Measurements from ENCODE around the gene ORAI3. TPM values are rescaled to one million over a fixed set of nuclear protein-coding genes. Genes with fewer than 3 reads are reported as not detected.

ORAI3 gene
- total RNA-seq, 1 donor from 2014 or later = 12.2 TPM

DNA sequence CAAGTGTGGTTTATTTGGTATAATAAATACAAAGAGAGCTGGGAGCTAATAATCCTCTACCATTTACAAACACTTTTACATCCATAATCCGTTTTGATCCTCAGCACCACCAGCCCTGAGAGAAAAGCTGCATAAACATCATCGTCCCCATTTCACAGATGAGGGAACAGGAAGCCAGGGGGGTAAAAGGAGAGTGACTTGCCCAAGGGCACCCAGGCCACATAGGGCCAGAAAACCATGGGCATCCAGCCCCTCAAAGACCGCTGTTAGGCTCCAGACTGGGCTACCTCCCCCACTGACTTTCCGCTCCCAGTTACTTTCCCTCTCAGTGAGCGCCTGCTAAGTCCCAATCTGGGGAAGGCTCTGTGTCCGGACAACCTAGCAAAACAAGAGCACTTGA, 54.9 kb downstream of the ORAI3 start:
- Histone ChIP-seq H3K27ac (replicated peaks) (no peak overlapping the region), H3K27me3 (ENCODE audit: low read depth) (peaks cover 32% of the 10 kb centered on the region), H3K4me3 (no peak overlapping the region), H3K4me1 (peaks cover 4% of the 10 kb centered on the region), H3K9me3 (replicated peaks) (no peaks in the 10 kb centered on the region), H3K36me3 (no peaks in the 10 kb centered on the region)
- no peak for DNase-seq
- intact Hi-C loops (cut with micrococcal nuclease) = no loop called here
- no peak for TF ChIP-seq CTCF (IDR thresholded peaks at IDR 0.05; ENCODE audit: borderline replicate concordance)

Other genes with a start within 250 kb of the ORAI3 start
- gene SRCAP, start 249.9 kb upstream of the ORAI3 start, total RNA-seq = 42.5 TPM
- gene PHKG2, start 200.6 kb upstream of the ORAI3 start, total RNA-seq = 15.6 TPM
- 0.69 TPM for gene CFAP119, start 187.0 kb upstream of the ORAI3 start, total RNA-seq
- 35.6 TPM for gene RNF40, start 186.7 kb upstream of the ORAI3 start, total RNA-seq
- gene ZNF629, start 161.9 kb upstream of the ORAI3 start, total RNA-seq = 21.1 TPM
- 25.2 TPM for gene BCL7C, start 55.0 kb upstream of the ORAI3 start, total RNA-seq
- 9.6 TPM for gene CTF1, start 52.5 kb upstream of the ORAI3 start, total RNA-seq
- gene FBXL19, start 25.5 kb upstream of the ORAI3 start, total RNA-seq = 6.3 TPM
- 7.4 TPM for gene SETD1A, start 8.7 kb downstream of the ORAI3 start, total RNA-seq
- 5.5 TPM for gene HSD3B7, start 36.1 kb downstream of the ORAI3 start, total RNA-seq
- 0.77 TPM for gene STX1B, start 61.6 kb downstream of the ORAI3 start, total RNA-seq
- 43.1 TPM for gene STX4, start 84.5 kb downstream of the ORAI3 start, total RNA-seq
- gene ZNF668, start 125.2 kb downstream of the ORAI3 start, total RNA-seq = 5.3 TPM
- gene ZNF646, start 125.4 kb downstream of the ORAI3 start, total RNA-seq = 9.6 TPM
- gene PRSS53, start 139.9 kb downstream of the ORAI3 start, total RNA-seq = 1.2 TPM
- gene VKORC1, start 145.7 kb downstream of the ORAI3 start, total RNA-seq = 39.5 TPM
- 75.9 TPM for gene BCKDK, start 159.3 kb downstream of the ORAI3 start, total RNA-seq
- gene KAT8, start 168.6 kb downstream of the ORAI3 start, total RNA-seq = 72.0 TPM
- not detected for gene PRSS8, start 186.7 kb downstream of the ORAI3 start, total RNA-seq
- gene PRSS36, start 201.0 kb downstream of the ORAI3 start, total RNA-seq = 1.4 TPM
- 96.9 TPM for gene FUS, start 231.1 kb downstream of the ORAI3 start, total RNA-seq